MM.1S (cell line): ENCODE data around the gene CLCA1.

Source experiments
- EZH2 ChIP-seq: fragments of 300-600 bp; sonication (generic); optimal IDR thresholded peaks from 2 replicates; pipeline ENCODE3; 2017; ENCODE audit warnings: low read depth, mild to moderate bottlenecking, antibody characterized with exemption, low read length, mixed read lengths
- EZH2phosphoT487 ChIP-seq: fragments of 300-600 bp; sonication (generic); IDR thresholded peaks from 2 replicates; pipeline ENCODE4 v1.6.1; 2018; ENCODE audit warnings: antibody characterized with exemption, low read length
- TF ChIP-seq, protein P1 (sequence below): fragments of 300-600 bp; sonication (generic); IDR thresholded peaks from 2 replicates; pipeline ENCODE4 v1.5.1; 2016; ENCODE audit warnings: antibody characterized with exemption, low read length, mixed read lengths

DNA sequence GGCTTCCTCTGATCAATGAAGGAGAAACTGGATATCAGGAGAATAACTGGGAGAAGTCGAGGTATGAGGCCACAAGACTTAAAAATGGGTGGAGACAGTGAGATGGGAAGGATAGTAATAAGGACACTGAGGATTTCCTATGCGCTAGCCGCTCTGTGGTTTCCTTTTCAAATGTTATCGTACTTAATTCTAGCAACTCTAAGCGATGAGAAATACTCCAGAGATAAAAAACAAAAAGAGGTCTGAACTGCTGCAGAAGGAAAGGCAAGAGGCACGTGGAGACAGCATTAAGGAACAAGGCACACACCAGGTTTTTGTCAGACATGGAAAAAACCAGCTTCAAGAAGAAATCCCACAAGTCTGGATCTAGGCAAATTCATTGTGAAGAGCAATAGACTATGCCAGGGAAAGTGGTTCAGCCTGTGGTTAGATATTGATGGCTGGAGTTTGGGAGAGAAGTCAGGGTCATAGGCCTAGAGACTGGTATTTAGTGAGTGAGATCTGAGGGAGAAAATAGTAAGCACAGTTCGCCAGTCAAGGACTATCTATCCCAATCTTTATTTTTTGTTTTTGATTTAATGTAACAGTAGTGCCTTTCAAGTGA lies 39.5 kb upstream of the CLCA1 start:
- TF ChIP-seq EZH2phosphoT487 = no peak
- TF ChIP-seq, protein P1, sequence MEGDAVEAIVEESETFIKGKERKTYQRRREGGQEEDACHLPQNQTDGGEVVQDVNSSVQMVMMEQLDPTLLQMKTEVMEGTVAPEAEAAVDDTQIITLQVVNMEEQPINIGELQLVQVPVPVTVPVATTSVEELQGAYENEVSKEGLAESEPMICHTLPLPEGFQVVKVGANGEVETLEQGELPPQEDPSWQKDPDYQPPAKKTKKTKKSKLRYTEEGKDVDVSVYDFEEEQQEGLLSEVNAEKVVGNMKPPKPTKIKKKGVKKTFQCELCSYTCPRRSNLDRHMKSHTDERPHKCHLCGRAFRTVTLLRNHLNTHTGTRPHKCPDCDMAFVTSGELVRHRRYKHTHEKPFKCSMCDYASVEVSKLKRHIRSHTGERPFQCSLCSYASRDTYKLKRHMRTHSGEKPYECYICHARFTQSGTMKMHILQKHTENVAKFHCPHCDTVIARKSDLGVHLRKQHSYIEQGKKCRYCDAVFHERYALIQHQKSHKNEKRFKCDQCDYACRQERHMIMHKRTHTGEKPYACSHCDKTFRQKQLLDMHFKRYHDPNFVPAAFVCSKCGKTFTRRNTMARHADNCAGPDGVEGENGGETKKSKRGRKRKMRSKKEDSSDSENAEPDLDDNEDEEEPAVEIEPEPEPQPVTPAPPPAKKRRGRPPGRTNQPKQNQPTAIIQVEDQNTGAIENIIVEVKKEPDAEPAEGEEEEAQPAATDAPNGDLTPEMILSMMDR = no peak
- TF ChIP-seq EZH2 = no peak
